ENCODE measurements around the gene TMEM144.

GRCh38 chr4:158285429-158286216 lies 75.3 kb downstream of the TMEM144 start:
- TF ChIP-seq CTCF (IDR thresholded peaks at IDR 0.05; ENCODE audit: insufficient read depth, low read length, poor library complexity, severe bottlenecking), result no peak
- TF ChIP-seq EZH2phosphoT487 (conservative IDR thresholded peaks at IDR 0.05; ENCODE audit: low read length), result no peak

Measured in SU-DHL-6 (cell line).